Keratinocyte (primary cell): ENCODE results near the gene PITPNC1.

Source experiments
- CTCF ChIP-seq, 3 experiments: IDR thresholded peaks in 1 of 3; conservative IDR thresholded peaks in 1 of 3; optimal IDR thresholded peaks in 1 of 3; 2 replicates in 2 of 3; 3 replicates in 1 of 3; pipeline versions ENCODE3 to v1.5.1; 2011; ENCODE audit warnings: low read length in 3 of 3, mild to moderate bottlenecking in 3 of 3, moderate library complexity in 2 of 3, control low read depth in 1 of 3, inconsistent platforms in 1 of 3; ENCODE audit not compliant: insufficient read depth in 2 of 3; ENCODE audit errors: extremely low read depth in 1 of 3
- EZH2 ChIP-seq: IDR thresholded peaks from one replicate; pipeline ENCODE4 v1.6.1; 2012; ENCODE audit warnings: inconsistent platforms, mild to moderate bottlenecking, low read length, moderate library complexity

- TF ChIP-seq CTCF (optimal IDR thresholded peaks at IDR 0.05 in 1 of 3, IDR thresholded peaks at IDR 0.05 in 1 of 3, conservative IDR thresholded peaks at IDR 0.05 in 1 of 3; ENCODE audit: extremely low read depth in 1 of 3, insufficient read depth in 2 of 3, low read length in 3 of 3) (no peak), EZH2 (no peak)
These were observed 299.2 kb downstream of the PITPNC1 start for GRCh38 chr17:67676305-67676704.
